A549 treated with CpdA at 1 μM for 4 hours (cell line): Measurements from ENCODE around the gene OR7A17. TPM values are rescaled to one million over a fixed set of nuclear protein-coding genes. Genes with fewer than 3 reads are reported as not detected.

Experiments
- total RNA-seq: library from RNA; stranded (reverse); fragments of 200-300 nt; extraction: Qiagen RNA extraction; gene quantifications from 5 replicates; pipeline ENCODE4 v1.2.3, GENCODE V29; 2022; ENCODE audit warnings: low read depth

The OR7A17 gene
- total RNA-seq, result not detected in 5 replicates

GRCh38 chr19:14886032-14886431 lies at the start of gene OR7A17:
Gene OR7A17 (minus strand): TSS chr19:14886132. CDS start chr19:14881355, 4,777 bp downstream.

GRCh38 chr19:14848822-14849221 lies 37.1 kb downstream of the OR7A17 start, which contains the start of gene OR7A10:
Gene OR7A10 (minus strand): TSS chr19:14848922. CDS start chr19:14841877, 7,045 bp downstream.

GRCh38 chr19:14835011-14835410 lies 50.9 kb downstream of the OR7A17 start, which contains the start of the genes OR7A5 and OR7C1:
Gene OR7A5 (minus strand): TSS chr19:14835185. CDS start chr19:14828241, 6,944 bp downstream.
Gene OR7C1 (minus strand): TSS chr19:14835185. CDS start chr19:14800136, 35,049 bp downstream.

Other genes with a start within 250 kb of the OR7A17 start
- gene ADGRE3, start 211.3 kb downstream of the OR7A17 start, total RNA-seq, result not detected in 5 replicates
- gene ZNF333, start 196.1 kb downstream of the OR7A17 start, total RNA-seq, result 2.7 to 4.2 TPM (median 2.8 TPM) in 5 replicates
- gene ADGRE2, start 107.6 kb downstream of the OR7A17 start, total RNA-seq, result 0.40 to 0.87 TPM (median 0.51 TPM) in 5 replicates
- not detected in 5 replicates for gene OR7A5, start 50.9 kb downstream of the OR7A17 start, total RNA-seq
- not detected in 5 replicates for gene OR7C1, start 50.9 kb downstream of the OR7A17 start, total RNA-seq
- not detected in 5 replicates for gene OR7A10, start 37.2 kb downstream of the OR7A17 start, total RNA-seq
- not detected in 5 replicates for gene OR7C2, start 55.4 kb upstream of the OR7A17 start, total RNA-seq
- gene SLC1A6, start 93.7 kb upstream of the OR7A17 start, total RNA-seq, result not detected in 5 replicates
- not detected in 5 replicates for gene CASP14, start 163.3 kb upstream of the OR7A17 start, total RNA-seq
- not detected in 5 replicates for gene OR1I1, start 196.1 kb upstream of the OR7A17 start, total RNA-seq
- gene SYDE1, start 221.3 kb upstream of the OR7A17 start, total RNA-seq, result 13.0 to 17.7 TPM (median 13.8 TPM) in 5 replicates